H1 (cell line): ENCODE data around the gene RPL12. TPM values are rescaled to one million over a fixed set of nuclear protein-coding genes. Genes with fewer than 3 reads are reported as not detected.

Experiments
- CHD7 ChIP-seq: fragments of 300-600 bp; sonication (generic); IDR thresholded peaks from 2 replicates; pipeline ENCODE4 v1.7.1; 2012; ENCODE audit warnings: low read length, moderate library complexity, mild to moderate bottlenecking, inconsistent platforms; ENCODE audit not compliant: insufficient replicate concordance
- polyA plus RNA-seq, 7 experiments: library from polyadenylated mRNA; depleted of rRNA in 3 of 7; stranded (reverse) in 5 of 7; unstranded in 2 of 7; fragments of >200 nt in 5 of 7; fragments of 200-250 nt in 2 of 7; gene quantifications; 1 replicate in 5 of 7; 2 replicates in 1 of 7; 4 replicates in 1 of 7; pipeline versions ENCODE4 v1.2.1 to v1.2.3, GENCODE V29; 2011 to 2013; ENCODE audit warnings: missing spikeins in 2 of 7, mixed read lengths in 2 of 7
- total RNA-seq: library from RNA; stranded (reverse); fragmentation: NEBNext Ultra II Directional; extraction: Animal tissue kit (Norgen Biotek cat#: 25700); gene quantifications from 2 replicates; pipeline ENCODE4 v1.2.1, GENCODE V29; 2021

Gene RPL12
- total and polyA plus RNA-seq, 2 of the 8 experiments (the other 6 are each of a cell fraction or from before 2014, with no cell fraction given) = 1,993 to 4,892 TPM

GRCh38 chr9:127444921-127445850 is 6.0 kb downstream of the RPL12 start (continued):
- TF ChIP-seq CHD7 = peak; percentile 43
- TF ChIP-seq, all 59 proteins: peak for 4
